AG10803 (cell line): ENCODE measurements around the gene OLA1.

Experiments
- DNase-seq: peaks from one replicate; pipeline ENCODE4 v3.0.0; 2010; ENCODE audit warnings: low read depth
- H3K4me3 ChIP-seq: 2 replicates; pipeline ENCODE4 v1.5.1; 2011; ENCODE audit warnings: mild to moderate bottlenecking, low read length, control low read depth
- TF ChIP-seq, protein P1 (sequence below): conservative IDR thresholded peaks from 2 replicates; pipeline ENCODE4 v1.5.1; 2011; ENCODE audit warnings: mild to moderate bottlenecking, low read length, control low read depth, inconsistent platforms

Gene OLA1

DNA sequence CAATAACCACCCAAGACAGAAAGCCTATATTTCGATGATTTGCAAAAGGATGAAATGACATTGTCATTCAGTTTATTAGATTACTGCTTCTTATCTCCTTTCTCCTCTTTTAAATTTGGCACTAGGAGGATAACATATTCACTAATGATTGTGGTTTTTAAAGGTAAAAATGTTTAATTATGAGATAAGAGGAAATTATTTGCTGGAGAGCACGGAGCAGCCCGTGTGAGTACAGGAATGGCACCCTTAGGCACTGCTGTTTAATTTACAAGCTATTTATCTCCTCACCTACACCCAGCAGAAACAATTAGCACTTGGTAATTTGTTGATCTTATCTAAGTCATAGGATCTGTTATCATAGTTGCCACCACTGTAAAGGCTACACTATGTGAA, 195.8 kb downstream of the OLA1 start:
- H3K4me3 ChIP-seq: no peak overlapping the region
- TF ChIP-seq, protein P1, sequence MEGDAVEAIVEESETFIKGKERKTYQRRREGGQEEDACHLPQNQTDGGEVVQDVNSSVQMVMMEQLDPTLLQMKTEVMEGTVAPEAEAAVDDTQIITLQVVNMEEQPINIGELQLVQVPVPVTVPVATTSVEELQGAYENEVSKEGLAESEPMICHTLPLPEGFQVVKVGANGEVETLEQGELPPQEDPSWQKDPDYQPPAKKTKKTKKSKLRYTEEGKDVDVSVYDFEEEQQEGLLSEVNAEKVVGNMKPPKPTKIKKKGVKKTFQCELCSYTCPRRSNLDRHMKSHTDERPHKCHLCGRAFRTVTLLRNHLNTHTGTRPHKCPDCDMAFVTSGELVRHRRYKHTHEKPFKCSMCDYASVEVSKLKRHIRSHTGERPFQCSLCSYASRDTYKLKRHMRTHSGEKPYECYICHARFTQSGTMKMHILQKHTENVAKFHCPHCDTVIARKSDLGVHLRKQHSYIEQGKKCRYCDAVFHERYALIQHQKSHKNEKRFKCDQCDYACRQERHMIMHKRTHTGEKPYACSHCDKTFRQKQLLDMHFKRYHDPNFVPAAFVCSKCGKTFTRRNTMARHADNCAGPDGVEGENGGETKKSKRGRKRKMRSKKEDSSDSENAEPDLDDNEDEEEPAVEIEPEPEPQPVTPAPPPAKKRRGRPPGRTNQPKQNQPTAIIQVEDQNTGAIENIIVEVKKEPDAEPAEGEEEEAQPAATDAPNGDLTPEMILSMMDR: no peak
- no peak for DNase-seq

DNA sequence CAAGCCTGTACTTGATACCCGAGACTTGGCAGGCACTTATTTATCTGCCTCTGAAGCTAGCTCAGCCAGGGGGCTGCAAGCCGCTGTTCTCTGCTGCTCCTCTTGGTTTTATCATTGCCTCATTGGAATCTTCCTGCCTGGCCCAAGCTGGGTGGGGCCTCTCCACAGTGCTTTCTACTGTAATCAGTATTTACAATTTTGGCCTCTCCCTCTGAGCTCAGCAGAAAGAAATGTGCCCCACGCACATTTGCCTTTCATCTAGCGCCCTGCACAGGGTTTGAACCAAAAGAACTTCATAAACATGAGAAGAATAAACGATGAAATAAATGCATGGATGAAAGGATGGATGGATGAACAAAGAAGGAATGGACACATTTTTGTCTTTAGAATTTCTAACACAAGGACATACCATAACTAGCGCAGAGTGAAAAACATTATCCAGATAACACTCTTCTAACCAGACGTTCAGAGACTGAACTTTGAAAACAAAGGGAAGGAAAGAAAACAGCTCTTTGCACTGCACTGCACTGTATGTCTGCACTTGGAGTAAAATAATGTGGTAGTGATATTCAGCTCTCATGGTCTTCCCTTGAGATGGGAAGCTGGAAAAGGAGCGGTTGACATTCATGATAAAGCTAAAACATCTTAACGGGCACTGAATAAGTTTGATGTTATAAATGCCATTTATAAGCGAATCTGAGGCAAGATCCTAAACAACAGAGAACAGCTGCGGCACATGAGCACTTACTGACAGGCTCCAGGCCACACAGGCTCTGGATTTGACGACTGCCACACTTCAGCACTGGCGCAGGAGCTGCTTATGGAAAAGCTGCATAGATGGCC, 196.4 kb downstream of the OLA1 start:
- TF ChIP-seq, protein P1: no peak
- H3K4me3 ChIP-seq: no peak overlapping the region
- DNase-seq: peak; percentile 65

DNA sequence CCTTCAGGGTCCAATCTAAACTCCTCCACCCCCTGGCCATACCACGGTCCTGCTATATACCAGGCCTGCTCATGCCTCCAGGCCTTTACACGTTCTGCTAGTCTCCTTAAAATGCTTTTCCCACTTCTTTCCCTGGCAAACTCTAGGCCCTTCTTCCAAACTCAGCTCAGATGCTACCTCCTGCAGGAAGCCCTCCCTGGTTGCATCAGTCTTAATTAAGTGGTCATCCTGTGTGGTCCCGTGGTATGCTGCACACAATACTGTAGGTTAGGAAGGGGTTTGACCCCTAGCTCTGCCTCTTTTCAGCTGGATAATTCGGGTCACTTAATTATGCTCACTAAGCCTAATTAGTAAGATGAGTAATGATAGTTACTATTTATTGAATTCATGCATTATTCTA, 197.3 kb downstream of the OLA1 start:
- TF ChIP-seq, protein P1: no peak
- H3K4me3 ChIP-seq: no peak overlapping the region
- no peak for DNase-seq

GRCh38 chr2:174049895-174050294, 198.4 kb downstream of the OLA1 start:
- DNase-seq: no peak
- H3K4me3 ChIP-seq: no peak overlapping the region
- TF ChIP-seq, protein P1: no peak

GRCh38 chr2:174048243-174048642, 200.1 kb downstream of the OLA1 start:
- TF ChIP-seq, protein P1: no peak
- no peak for DNase-seq
- H3K4me3 ChIP-seq: no peak overlapping the region

GRCh38 chr2:174047746-174048145, 200.6 kb downstream of the OLA1 start:
- TF ChIP-seq, protein P1: no peak
- H3K4me3 ChIP-seq: no peak overlapping the region

DNA sequence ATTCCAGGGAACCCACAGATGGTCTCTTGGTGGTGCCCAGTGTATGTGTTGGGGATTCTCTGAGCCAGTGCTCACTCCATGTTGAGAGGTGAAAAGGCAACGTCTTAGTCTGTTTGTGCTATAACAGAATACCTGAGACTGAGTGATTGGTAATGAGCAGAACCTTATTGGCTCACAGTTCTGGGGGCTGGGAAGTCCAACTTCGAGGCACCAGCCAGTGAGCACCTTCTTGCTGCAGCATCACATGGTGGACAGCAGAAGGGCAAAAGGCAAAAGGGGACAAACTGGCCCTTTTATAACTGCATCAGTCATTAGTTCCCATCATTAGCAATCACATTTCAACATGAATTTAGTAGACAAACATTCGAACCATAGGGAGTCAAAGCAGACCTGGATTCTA, 202.2 kb downstream of the OLA1 start:
- TF ChIP-seq, protein P1: no peak
- DNase-seq: no peak
- H3K4me3 ChIP-seq: no peak overlapping the region

More at GRCh38 chr2:174047746-174048145, 200.6 kb downstream of the OLA1 start:
- DNase-seq: no peak
